Endometrial microvascular endothelial cells (primary cell): ENCODE data around the gene CDC6. TPM values are rescaled to one million over a fixed set of nuclear protein-coding genes. Genes with fewer than 3 reads are reported as not detected.

Source experiments
- in situ Hi-C: cut with HindIII; loops from 2 replicates; pipeline ENCODE4 v1.10.0; 2017; ENCODE audit warnings: low sequenced_read_pairs, low pct_unique_long_range_greater_than_20kb; ENCODE audit errors: inconsistent ontology term
- total RNA-seq: library from RNA; depleted of rRNA; stranded (reverse); fragments of >200 nt; gene quantifications from one replicate; pipeline ENCODE4 v1.2.3, GENCODE V29; 2015; ENCODE audit errors: inconsistent ontology term

Gene CDC6
- total RNA-seq, 1 donor from 2014 or later: 40.8 TPM

DNA sequence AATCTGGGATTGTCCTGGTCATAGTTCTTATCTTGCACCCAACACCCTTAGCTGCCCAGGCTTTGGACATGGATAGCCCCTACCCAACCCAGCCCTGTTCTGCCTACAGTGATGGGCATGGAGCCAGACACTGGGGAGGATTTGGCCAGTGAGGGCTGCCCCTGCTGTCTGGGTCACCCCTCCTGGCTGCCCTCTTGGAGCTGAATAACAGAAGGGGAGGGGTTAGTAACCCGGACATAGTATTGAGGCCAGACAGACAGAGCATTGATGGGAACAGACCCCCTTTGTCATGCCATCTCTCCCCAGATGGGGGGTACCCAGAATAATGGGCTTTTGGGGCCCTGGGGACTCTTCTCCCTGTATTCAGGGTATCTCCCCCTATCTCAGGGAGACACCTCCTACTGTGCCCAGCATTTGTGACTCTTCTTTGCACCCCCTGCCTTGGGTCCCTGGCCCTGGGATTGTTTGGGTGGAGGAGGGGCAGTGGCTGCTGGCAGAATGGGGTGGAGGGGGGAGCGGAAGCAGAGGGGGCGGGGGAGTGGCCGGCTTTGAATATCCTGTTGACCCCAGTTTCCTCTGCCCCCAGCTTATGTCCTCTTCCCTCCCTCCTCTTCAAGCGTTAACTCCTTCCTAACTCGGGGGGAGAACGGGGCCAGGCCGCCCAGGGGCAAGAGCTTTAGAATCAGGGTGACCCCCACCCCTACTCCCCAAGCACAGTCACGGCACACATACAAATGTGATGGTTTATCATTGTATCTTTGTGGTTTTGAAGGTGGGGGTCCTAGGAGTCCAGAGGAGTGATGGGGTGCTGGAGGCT lies 59.8 kb downstream of the CDC6 start:
- in situ Hi-C loops: no loop called here

DNA sequence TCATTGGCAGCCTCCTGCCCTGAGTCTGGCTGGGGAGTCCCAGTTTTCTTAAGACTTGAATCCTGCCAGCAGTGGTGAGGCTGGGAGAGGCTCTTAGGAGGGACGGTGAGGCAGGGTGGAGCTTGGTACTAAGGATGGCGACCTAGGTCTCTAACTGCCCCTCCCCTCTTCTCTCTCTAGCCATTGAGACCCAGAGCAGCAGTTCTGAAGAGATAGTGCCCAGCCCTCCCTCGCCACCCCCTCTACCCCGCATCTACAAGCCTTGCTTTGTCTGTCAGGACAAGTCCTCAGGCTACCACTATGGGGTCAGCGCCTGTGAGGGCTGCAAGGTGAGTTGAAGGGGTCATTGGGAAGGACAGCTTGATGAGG lies 60.4 kb downstream of the CDC6 start:
- in situ Hi-C loops: no loop called here

DNA sequence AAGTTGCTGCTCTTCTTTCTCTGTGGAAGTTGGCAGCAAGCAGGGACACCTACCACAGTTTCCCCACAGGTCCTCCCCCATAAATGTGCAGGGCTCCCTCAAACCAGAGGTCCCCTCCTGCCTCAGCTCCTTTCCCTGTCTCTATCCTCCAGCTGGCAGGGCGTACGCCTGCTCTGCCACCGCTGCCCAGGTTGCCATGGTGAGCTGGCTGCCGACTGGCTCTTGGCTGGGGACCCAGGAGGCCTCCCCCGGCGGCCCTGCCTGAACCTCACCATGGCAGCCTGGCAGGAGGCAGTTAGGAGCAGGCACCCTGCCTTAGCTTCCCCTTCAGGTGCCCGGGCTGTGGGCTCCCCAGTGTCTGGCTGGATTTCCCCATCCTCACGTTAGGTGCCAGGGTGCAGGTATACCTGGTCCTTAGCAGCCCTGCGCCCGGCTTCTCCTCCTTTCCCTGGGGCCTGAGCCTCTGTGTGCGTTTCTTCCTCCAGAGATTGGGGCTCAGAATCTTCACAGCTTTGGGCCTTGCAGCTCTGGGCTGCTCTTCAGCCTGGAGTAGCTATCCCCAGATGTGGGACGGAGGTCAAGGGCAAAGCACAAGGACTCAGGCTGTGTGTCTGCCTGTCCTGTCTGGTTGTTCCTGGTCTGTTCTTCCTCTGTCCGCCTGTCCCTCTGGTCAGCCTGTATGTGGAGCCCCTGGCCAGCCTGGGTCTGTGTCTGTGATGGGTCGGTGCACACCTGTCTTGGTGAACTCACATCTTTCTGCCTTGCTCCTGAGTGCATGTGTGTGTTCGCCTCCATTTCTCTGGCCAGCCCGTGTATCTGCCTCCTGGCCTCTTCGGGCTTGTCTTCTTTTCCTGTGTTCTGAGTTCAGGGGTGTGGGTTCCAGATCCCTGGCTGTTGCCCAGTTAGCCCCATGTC lies 61.1 kb downstream of the CDC6 start:
- in situ Hi-C loops: no loop called here

DNA sequence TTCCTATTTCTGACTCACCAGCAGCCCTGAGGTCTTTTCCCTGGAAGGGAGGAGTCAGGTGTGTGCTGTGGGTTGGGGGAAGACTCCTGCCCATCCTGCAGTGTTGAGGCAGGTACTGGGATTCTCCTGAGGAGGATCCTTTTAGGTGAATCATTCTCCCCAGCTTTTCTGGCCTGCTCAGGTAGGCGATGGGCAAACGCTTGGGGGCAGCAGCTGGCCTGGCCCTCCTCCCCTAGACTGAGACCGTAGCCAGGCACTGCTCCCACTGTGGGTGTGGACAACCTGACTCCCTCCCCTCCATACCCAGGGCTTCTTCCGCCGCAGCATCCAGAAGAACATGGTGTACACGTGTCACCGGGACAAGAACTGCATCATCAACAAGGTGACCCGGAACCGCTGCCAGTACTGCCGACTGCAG lies 61.8 kb downstream of the CDC6 start:
- in situ Hi-C loops: no loop called here

DNA sequence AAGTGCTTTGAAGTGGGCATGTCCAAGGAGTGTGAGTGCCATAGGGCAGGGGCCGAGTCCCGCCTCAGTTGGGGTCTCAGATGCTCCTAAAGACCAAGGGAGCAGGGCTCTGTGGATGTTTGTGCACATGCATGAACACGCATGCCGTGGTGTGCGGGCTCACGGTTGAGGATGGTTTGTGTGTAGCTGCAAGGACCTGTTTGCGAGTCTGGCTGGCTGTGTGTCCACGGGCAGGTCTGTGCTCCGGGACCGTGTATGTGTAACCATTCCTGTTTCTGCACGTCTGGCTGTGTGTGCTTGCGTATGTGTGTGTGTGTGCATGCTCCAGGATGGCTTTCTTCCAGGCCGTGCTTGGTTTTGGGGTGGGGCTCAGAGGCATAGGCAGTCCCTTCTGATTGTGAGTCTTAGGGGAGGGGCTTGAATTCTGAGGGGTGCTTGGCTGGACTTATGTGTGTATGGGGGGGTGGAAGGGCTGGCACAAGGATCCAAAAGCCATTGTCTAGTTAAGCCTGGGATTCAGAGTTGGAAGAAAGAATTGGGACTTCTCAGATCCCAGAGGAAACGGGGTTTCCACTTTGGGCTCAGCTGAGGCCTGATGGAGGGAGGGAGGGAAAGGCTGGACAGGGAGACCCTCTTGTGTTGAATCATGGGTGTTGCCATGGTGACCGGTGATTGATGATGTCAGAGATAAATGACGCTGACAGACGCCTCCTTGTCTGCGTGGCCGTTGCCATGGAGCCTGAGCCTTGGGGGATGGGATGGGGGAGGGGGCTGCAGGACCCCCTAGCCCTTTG lies 62.4 kb downstream of the CDC6 start:
- in situ Hi-C loops: no loop called here

DNA sequence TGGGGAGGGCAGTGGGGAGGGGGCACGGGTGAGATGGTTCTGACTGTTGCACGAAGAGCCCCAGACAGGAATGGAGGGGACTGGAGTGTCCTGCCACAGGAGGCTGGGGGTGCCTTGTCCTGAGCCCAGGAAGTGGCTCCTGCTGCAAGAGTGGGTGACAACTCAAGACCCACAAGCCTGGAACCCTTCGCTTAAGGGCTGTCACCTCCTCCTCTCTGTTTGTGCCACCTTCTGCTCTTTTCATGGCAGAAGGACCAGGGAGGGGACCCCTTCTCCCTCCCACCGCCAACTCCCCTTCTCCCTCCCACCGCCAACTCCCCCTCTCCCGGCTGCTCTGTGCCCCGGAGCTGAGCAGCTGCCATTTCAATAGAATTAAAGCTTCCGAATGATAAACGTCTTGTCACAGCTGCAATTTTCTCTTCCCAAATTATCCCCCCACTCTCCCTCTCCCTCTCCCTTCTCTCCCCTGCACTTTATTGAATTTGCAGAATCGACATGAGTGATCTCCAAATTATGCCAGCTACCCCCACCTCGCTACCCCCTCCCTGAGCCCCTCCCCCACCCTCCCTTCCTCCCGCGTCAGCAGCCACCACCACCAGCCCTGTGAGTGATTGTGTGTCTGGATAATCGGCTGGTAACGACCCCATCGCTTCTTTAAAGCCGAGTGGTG lies 63.1 kb downstream of the CDC6 start:
- in situ Hi-C loops: no loop called here

DNA sequence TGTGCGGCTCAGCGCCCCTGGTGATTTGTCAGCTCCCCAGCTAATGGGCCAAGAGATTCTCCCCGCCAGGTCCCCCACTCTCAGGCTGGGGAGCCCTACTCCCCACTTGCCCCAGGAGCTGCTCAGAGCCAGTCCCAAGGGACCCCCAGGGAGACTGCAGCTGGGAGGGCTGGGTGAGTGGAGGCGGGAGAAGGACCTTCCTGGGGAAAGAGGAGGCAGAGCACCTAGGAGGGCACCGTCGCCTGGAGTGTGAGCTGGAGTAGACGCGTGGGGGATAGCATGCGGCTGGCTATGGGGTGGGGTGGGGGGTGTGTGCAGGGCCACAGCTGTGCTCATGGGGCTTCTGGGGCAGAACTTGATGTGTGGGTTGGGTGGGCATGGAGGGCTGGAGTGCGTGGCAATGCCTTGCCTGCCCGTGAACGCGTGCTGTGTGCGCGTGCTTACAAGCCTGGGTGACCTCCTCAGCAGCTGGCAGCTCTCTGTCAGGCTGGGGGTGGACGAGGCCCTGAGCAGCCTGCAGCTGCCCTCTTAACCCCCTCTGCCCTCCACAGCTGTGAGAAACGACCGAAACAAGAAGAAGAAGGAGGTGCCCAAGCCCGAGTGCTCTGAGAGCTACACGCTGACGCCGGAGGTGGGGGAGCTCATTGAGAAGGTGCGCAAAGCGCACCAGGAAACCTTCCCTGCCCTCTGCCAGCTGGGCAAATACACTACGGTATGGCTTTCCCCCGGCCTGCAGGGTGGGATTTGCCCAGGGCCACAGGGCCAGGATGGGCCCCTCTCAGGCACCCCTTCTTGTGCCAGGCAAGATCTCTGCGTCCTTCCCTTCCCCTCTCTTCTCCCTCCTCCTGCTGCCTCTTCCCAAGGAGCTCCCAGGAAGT lies 63.9 kb downstream of the CDC6 start:
- in situ Hi-C loops: no loop called here

DNA sequence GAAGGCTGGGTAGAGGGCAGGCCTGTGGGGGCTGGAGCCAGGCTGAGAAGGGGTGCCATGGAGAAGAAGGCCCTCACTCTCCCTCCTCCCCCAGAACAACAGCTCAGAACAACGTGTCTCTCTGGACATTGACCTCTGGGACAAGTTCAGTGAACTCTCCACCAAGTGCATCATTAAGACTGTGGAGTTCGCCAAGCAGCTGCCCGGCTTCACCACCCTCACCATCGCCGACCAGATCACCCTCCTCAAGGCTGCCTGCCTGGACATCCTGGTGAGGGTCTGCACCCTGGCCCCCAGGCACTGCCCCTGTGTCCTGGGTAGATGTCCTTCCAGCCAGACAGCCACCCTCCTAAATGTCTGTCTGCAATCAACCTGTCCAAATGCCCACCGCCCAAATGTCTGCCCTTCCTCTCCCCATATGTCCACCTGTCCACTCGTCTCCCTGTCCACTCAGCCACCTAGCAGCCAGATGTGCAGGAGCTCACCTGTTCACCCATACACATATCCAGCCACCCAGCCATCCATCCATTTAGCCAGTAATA lies 64.6 kb downstream of the CDC6 start:
- in situ Hi-C loops: no loop called here

DNA sequence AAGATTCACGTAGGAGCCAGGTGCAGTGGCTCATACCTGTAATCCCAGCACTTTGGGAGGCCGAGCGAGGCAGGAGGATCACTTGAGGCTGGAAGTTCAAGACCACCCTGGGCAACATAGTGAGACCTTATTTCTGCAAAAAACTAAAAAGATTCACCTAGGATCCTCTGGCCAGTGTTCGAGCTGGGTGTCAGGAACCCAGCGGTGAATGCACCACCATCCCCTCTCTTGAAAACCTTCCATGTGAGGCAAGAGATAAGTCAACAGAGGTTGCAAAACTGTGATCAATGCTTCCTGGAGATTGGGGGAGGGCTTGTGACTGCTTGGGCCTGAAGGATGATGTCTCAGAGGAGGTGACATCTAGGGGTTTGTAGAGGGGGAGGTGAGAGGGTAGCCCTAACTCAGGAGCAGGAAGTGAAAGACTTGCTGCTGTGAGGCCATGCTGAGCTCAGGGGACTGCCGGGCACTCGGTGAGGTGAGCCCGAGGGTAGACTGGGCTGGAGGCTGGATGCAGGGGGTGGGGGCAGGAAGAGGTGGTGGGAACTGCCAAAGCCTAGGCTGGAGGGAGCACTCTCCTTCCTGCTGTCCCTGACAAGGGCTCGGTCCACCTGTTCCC lies 65.2 kb downstream of the CDC6 start:
- in situ Hi-C loops: no loop called here

Other genes with a start within 250 kb of the CDC6 start
- 135 TPM for gene MED24, start 233.5 kb upstream of the CDC6 start, total RNA-seq
- gene THRA, start 224.9 kb upstream of the CDC6 start, total RNA-seq: 17.8 TPM
- gene NR1D1, start 187.3 kb upstream of the CDC6 start, total RNA-seq: 2.2 TPM
- 78.9 TPM for gene MSL1, start 165.9 kb upstream of the CDC6 start, total RNA-seq
- 48.9 TPM for gene CASC3, start 147.3 kb upstream of the CDC6 start, total RNA-seq
- gene RAPGEFL1, start 110.4 kb upstream of the CDC6 start, total RNA-seq: 2.6 TPM
- 7.3 TPM for gene WIPF2, start 68.6 kb upstream of the CDC6 start, total RNA-seq
- gene RARA, start 21.3 kb downstream of the CDC6 start, total RNA-seq: 32.1 TPM
- not detected for gene GJD3, start 76.9 kb downstream of the CDC6 start, total RNA-seq
- 113 TPM for gene TOP2A, start 130.0 kb downstream of the CDC6 start, total RNA-seq
- gene IGFBP4, start 155.6 kb downstream of the CDC6 start, total RNA-seq: 66.7 TPM
- gene TNS4, start 213.7 kb downstream of the CDC6 start, total RNA-seq: not detected